Body of pancreas (tissue), 4 donors: ENCODE measurements around the gene SLC34A3. TPM values are rescaled to one million over a fixed set of nuclear protein-coding genes. Genes with fewer than 3 reads are reported as not detected.

Experiments
- ATAC-seq: fragments of 150-250 bp; one replicate; pipeline ENCODE4 v1.9.1; 2016
- DNase-seq, 4 donors: peaks; one replicate each; pipeline ENCODE4 v3.0.0-alpha.2; 2019
- H3K27ac ChIP-seq, 4 donors: fragments of 200-600 bp; sonication (generic); 1 replicate in 3 of 4; 2 replicates in 1 of 4; pipeline versions ENCODE4 v1.5.1 to v1.6.1; 2016 to 2019; ENCODE audit warnings: mild to moderate bottlenecking in 1 of 4, mixed read lengths in 1 of 4, moderate library complexity in 1 of 4
- H3K27me3 ChIP-seq, 2 donors: fragments of 200-600 bp; sonication (generic); one replicate each; pipeline ENCODE4 v1.6.0; 2016; ENCODE audit warnings: mild to moderate bottlenecking in 1 of 2
- H3K36me3 ChIP-seq, 2 donors: fragments of 200-600 bp; sonication (generic); replicated peaks in 1 of 2; 2 replicates each; pipeline ENCODE4 v1.5.1; 2016; ENCODE audit warnings: low read depth in 2 of 2; ENCODE audit not compliant: insufficient read depth in 1 of 2
- H3K4me1 ChIP-seq: fragments of 200-600 bp; sonication (generic); one replicate; pipeline ENCODE4 v1.6.0; 2016
- H3K4me3 ChIP-seq, 2 donors: fragments of 200-600 bp; sonication (generic); 1 replicate in 1 of 2; 2 replicates in 1 of 2; pipeline ENCODE4 v1.5.1; 2016 to 2019
- H3K9me3 ChIP-seq, 3 donors: fragments of 200-600 bp; sonication (generic); 1 replicate in 2 of 3; 2 replicates in 1 of 3; pipeline ENCODE4 v1.5.1; 2016
- POLR2A ChIP-seq, 3 donors: fragments of 450-650 bp; IDR thresholded peaks; one replicate each; pipeline ENCODE4 v1.6.1; 2016; ENCODE audit warnings: antibody characterized with exemption in 3 of 3, mild to moderate bottlenecking in 2 of 3
- WGBS, 2 donors: methylation state at CpG; one replicate each; pipeline ENCODE4 v1.1.5; 2017; 5-methylcytosine and 5-hydroxymethylcytosine counted together
- intact Hi-C: fragments of 100-400 bp; cut with DNase I; formaldehyde crosslinking; loops from one replicate; pipeline ENCODE4 v1.15.1; 2023
- total RNA-seq, 2 donors: library from RNA; depleted of rRNA; stranded (reverse); fragments of >200 nt; gene quantifications; one replicate each; pipeline ENCODE4 v1.1.0, GENCODE V29; 2016
- TF ChIP-seq, protein P1 (sequence below), 7 experiments: fragments of 450-650 bp in 4 of 7; fragments of 200-600 bp in 3 of 7; sonication (generic) in 3 of 7; IDR thresholded peaks; one replicate each; pipeline ENCODE4 v1.5.1; 2016 to 2019; ENCODE audit warnings: antibody characterized with exemption in 7 of 7

The SLC34A3 gene
- total RNA-seq, 2 donors from 2014 or later: 0.33 TPM; not detected in 1

DNA sequence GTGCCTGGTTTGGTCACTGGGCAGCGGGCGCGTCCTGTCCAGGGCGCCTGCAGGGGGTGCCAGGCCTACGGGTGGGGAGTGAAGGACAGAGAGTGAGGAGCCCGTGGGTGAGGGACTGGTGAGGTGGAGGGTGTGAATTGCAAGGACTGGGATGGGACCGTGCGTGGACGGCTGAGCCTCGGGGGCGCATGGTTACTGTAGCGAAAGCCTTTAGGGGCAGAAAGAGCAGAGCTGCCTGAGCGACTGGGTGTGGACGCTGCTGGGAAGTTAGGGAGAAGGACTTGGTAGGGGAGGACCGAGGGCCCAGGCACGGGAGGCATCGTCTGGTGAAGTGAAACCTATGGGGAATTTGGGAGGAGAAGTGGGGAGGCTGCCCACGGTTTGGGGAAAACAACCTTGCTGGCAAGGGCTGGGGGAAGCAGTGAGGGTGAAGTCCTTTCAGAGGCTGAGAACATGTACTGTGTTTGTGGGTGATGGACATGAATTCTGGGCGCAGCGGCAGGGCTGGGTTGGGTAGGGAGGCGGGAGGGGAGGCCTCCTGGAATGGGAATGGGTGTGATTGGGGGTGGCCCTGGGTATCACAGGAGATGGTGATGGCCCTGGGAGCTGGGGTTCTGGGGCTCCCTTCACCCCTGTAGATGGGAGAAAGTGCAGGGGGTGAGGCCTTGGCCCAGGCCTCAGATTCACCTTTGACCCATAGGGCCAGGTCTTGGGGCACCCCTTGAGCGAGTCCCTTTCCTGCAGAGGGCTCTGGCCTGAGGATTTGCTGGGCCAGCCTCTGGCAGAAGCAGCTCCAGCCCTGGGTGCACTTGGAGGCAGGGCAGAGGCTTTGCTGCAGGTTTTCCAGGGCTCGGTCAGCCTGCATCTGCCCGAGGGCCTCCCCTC, 45.1 kb downstream of the SLC34A3 start:
- intact Hi-C loops: no loop called here
- Histone ChIP-seq H3K27ac (peak overlapping the region; percentile 7 to 92 (median 90)), H3K36me3 (peaks cover 2 to 7% of the 10 kb centered on the region in 2 donors), H3K9me3 (no peaks in the 10 kb centered on the region), H3K27me3 (no peaks in the 10 kb centered on the region), H3K4me1 (peaks cover 36% of the 10 kb centered on the region), H3K4me3 (no peak overlapping the region)
- no peak for ATAC-seq
- peak in 1 of 4 donors; percentile 12 for DNase-seq
- TF ChIP-seq, protein P1, sequence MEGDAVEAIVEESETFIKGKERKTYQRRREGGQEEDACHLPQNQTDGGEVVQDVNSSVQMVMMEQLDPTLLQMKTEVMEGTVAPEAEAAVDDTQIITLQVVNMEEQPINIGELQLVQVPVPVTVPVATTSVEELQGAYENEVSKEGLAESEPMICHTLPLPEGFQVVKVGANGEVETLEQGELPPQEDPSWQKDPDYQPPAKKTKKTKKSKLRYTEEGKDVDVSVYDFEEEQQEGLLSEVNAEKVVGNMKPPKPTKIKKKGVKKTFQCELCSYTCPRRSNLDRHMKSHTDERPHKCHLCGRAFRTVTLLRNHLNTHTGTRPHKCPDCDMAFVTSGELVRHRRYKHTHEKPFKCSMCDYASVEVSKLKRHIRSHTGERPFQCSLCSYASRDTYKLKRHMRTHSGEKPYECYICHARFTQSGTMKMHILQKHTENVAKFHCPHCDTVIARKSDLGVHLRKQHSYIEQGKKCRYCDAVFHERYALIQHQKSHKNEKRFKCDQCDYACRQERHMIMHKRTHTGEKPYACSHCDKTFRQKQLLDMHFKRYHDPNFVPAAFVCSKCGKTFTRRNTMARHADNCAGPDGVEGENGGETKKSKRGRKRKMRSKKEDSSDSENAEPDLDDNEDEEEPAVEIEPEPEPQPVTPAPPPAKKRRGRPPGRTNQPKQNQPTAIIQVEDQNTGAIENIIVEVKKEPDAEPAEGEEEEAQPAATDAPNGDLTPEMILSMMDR (IDR thresholded peaks at IDR 0.05): no peak
- TF ChIP-seq POLR2A (IDR thresholded peaks at IDR 0.05): no peak
- 84 to 85% methylated on average over 21 to 23 of the region's 24 CpGs for WGBS, 2 donors

DNA sequence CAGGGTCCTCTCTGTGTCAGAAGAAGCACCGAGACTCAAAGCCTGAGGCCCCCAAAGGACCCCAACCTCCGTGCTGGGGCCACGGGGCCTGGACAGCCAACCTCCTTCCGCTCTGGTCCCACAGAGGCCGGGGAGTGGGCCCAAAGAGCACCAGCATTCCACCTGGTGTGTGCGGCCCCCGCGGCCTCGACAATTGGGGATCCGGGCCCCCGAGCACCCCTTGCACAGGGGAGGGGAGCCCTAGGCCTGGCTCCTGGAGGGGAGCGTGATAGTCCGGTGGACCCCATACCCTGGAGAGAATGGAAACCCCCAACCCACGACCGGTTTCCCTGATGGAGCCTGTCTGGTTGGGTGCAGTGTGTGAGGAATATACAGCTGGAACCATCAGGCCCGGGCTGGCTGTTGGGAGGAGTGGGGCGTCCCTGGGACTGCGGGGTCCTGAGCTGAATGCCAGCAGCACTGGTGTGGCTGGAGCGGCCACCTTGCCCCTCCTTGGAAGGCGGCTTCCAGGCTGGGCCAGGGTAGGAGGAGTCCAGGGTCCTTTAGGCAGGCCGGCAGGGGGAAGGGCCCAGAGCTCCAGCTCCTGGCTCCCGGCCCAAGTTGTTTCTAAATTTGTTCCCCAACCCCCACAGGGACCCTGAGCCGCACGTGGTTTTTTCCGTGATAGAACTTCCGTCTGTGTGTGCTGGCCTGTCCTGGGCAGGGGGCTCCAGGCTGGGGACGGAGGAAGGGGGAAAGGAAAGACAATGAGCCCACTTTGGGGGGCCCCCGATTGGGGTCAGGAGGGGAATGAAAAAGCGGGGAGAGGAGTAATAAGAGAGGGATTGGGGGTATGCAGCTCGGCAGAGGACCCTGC, 46.0 kb downstream of the SLC34A3 start:
- DNase-seq: peak; percentile 61 to 76 (median 75)
- Histone ChIP-seq H3K4me3 (no peak overlapping the region), H3K27me3 (no peaks in the 10 kb centered on the region), H3K4me1 (peaks cover 36% of the 10 kb centered on the region), H3K9me3 (no peaks in the 10 kb centered on the region), H3K36me3 (peaks cover 2 to 7% of the 10 kb centered on the region in 2 donors), H3K27ac (peak overlapping the region; percentile 74 to 92 (median 90))
- WGBS, 2 donors: 43 to 44% methylated on average over 15 to 24 of the region's 30 CpGs
- no peak for TF ChIP-seq POLR2A (IDR thresholded peaks at IDR 0.05)
- peak; percentile 52 for ATAC-seq
- intact Hi-C loops: no loop called here

DNA sequence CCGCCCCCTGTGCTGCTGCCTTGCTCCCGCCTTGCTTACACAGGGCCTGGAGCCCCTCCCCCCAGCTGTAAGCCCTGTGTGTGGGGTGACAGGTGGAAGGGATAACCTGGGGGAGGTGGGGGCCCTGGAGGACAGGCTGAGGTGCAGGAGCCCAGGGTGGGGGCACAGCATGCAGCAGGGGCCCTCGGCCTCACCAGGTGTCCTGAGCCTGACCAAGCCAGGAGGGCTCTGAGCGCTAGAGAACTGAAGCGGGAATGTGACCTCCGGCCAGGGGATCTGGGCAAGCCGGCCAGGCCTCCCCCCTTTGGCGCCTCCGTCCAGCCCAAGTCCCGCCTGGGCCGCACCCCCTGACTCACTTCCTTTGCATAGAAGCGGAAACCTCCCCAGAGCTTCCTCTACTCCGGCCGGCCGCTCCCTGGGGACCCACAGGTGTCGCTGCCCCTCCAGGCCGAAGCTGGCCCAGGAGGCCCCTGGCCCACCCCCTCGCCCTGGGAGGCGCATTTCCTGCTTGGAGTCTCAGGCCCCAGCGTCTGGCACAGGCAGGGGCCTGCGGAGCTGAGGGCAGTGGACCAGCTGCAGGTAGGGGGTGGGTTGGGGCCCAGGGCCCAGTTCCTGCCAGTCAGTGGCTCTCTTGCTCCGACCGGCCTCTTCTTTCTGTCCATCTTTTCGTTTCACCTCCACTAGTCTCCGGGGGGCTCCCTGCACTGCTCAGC, 46.8 kb downstream of the SLC34A3 start, which contains the start of gene TOR4A:
TOR4A (plus strand) TSS at position 398 of the 713 bp plus-strand sequence. CDS start 964 bp downstream, outside the sequence.
- peaks cover 36% of the 10 kb centered on the region for H3K4me1 ChIP-seq
- TF ChIP-seq POLR2A (IDR thresholded peaks at IDR 0.05): peak; percentile 33 to 71 (median 70)
- TF ChIP-seq, protein P1 (IDR thresholded peaks at IDR 0.05): peak in 4 of 7 experiments; percentile 18 to 31 (median 26)
- H3K36me3 ChIP-seq: peaks cover 2% of the 10 kb centered on the region in 2 donors
- DNase-seq: peak; percentile 61 to 83 (median 79)
- 45 to 52% methylated on average over 19 to 25 of the region's 25 CpGs for WGBS, 2 donors
- H3K27me3 ChIP-seq: no peaks in the 10 kb centered on the region
- no peaks in the 10 kb centered on the region for H3K9me3 ChIP-seq
- H3K27ac ChIP-seq: peak within 1 kb of the TSS; percentile 74 to 92 (median 90)
- ATAC-seq: peak; percentile 77
- no peak within 1 kb of the TSS for H3K4me3 ChIP-seq
- intact Hi-C loops: no loop called here

DNA sequence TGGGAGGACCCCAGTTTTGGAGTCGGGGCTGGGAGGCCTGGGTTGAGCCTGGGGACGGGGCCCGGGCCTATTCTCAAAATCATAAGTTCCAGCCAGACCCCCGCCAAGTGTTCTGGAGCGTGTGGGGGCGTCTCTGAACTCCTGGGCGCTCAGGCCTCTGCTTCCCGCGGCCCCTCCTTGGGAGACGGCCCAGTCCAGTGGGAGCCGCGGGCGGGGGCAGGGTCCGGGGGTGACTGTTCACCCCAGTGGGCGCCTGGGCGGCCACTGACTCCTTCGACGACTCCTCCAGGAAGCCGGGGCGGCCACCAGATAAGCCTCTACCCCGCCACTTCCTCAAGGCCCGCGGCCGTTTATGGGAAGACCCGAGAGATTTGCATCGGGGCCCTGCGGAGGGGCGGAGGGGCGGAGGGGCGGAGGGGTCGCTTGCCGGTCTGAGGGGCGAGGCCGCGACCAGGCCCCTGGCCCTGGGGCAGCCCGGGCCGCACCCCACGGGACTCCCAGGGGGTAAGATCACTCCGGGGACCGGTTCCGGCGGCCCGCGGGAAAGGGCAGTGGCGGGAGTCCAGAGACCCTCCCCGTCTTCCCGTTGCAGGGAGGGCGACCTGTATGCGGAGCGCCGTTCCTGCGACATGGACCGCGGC, 47.5 kb downstream of the SLC34A3 start:
- peaks cover 30% of the 10 kb centered on the region for H3K4me1 ChIP-seq
- intact Hi-C loops: no loop called here
- ATAC-seq (no peak), DNase-seq (peak in 1 of 4 donors; percentile 33)
- no peaks in the 10 kb centered on the region for H3K27me3 ChIP-seq
- H3K4me3 ChIP-seq: no peak overlapping the region
- H3K27ac ChIP-seq: peak overlapping the region; percentile 74 to 92 (median 90)
- no peaks in the 10 kb centered on the region for H3K9me3 ChIP-seq
- WGBS, 2 donors: 31 to 43% methylated on average over 15 to 36 of the region's 54 CpGs
- no peaks in the 10 kb centered on the region for H3K36me3 ChIP-seq
- no peak for TF ChIP-seq POLR2A (IDR thresholded peaks at IDR 0.05)
- TF ChIP-seq, protein P1 (IDR thresholded peaks at IDR 0.05): no peak
